Esophagus (tissue), 2 donors: ENCODE results near the gene CUL9. TPM values are rescaled to one million over a fixed set of nuclear protein-coding genes. Genes with fewer than 3 reads are reported as not detected.

Source experiments
- H3K27ac ChIP-seq, 2 donors: one replicate each; pipeline ENCODE4 v1.5.1; 2013; ENCODE audit warnings: low read depth in 2 of 2, mild to moderate bottlenecking in 2 of 2, inconsistent platforms in 1 of 2, low read length in 1 of 2, moderate library complexity in 1 of 2
- H3K27me3 ChIP-seq, 2 donors: one replicate each; pipeline ENCODE4 v1.6.1; 2013; ENCODE audit warnings: low read length in 2 of 2, control low read depth in 1 of 2, mild to moderate bottlenecking in 1 of 2; ENCODE audit not compliant: insufficient read depth in 2 of 2, control insufficient read depth in 1 of 2
- H3K36me3 ChIP-seq, 2 donors: one replicate each; pipeline ENCODE4 v1.6.1; 2013; ENCODE audit warnings: low read length in 1 of 2; ENCODE audit not compliant: control insufficient read depth in 2 of 2, insufficient read depth in 2 of 2
- H3K4me1 ChIP-seq, 2 donors: one replicate each; pipeline ENCODE4 v1.6.1; 2013; ENCODE audit warnings: low read length in 1 of 2; ENCODE audit not compliant: control insufficient read depth in 2 of 2, insufficient read depth in 2 of 2
- H3K4me3 ChIP-seq, 2 donors: one replicate each; pipeline ENCODE4 v1.5.1; 2013; ENCODE audit warnings: low read length in 2 of 2, mild to moderate bottlenecking in 2 of 2, low read depth in 1 of 2, moderate library complexity in 1 of 2
- H3K9me3 ChIP-seq, 2 donors: one replicate each; pipeline ENCODE4 v1.6.1; 2013; ENCODE audit warnings: mild to moderate bottlenecking in 2 of 2, low read depth in 1 of 2, low read length in 1 of 2, moderate library complexity in 1 of 2; ENCODE audit not compliant: control insufficient read depth in 2 of 2, insufficient read depth in 1 of 2
- WGBS, 2 donors: extraction: QIAGEN DNeasy Blood & Tissue Kit; methylation state at CpG; one replicate each; pipeline ENCODE4 v1.1.7; 2013; 5-methylcytosine and 5-hydroxymethylcytosine counted together
- polyA plus RNA-seq, 2 donors: library from polyadenylated mRNA; stranded (reverse); fragments of 200-250 nt; gene quantifications; one replicate each; pipeline ENCODE4 v1.2.3, GENCODE V29; 2013
- donor health status: healthy with polysubstance abuse.
- donor health status: Bipolar disorder and iron deficiency.

The CUL9 gene
- polyA plus RNA-seq, 2 donors, result 26.6 to 64.9 TPM

GRCh38 chr6:43264599-43265145, 82.7 kb downstream of the CUL9 start:
- WGBS, 2 donors, result 84 to 86% methylated on average over 5 of the region's 5 CpGs
- Histone ChIP-seq H3K36me3 (peaks cover 0 to 1% of the 10 kb centered on the region in 2 donors), H3K9me3 (no peaks in the 10 kb centered on the region), H3K27ac (no peak overlapping the region), H3K27me3 (no peaks in the 10 kb centered on the region), H3K4me1 (peaks cover 1 to 6% of the 10 kb centered on the region in 2 donors), H3K4me3 (no peak overlapping the region)

GRCh38 chr6:43265564-43265963, 83.6 kb downstream of the CUL9 start:
- no peak overlapping the region for H3K4me3 ChIP-seq
- H3K27ac ChIP-seq, result no peak overlapping the region
- H3K27me3 ChIP-seq, result no peaks in the 10 kb centered on the region
- H3K4me1 ChIP-seq, result peaks cover 3 to 6% of the 10 kb centered on the region in 2 donors
- peaks cover 0 to 1% of the 10 kb centered on the region in 2 donors for H3K36me3 ChIP-seq
- WGBS, 2 donors, result 88 to 93% methylated on average over 6 of the region's 6 CpGs
- no peaks in the 10 kb centered on the region for H3K9me3 ChIP-seq

- H3K27ac ChIP-seq, result peak overlapping the region in 1 of 2 donors; percentile 29
- H3K4me3 ChIP-seq, result no peak overlapping the region
- H3K36me3 ChIP-seq, result peaks cover 0 to under 1% of the 10 kb centered on the region in 2 donors
- WGBS, 2 donors, result 59 to 87% methylated on average over 7 of the region's 7 CpGs
- no peaks in the 10 kb centered on the region for H3K9me3 ChIP-seq
- peaks cover 3 to 4% of the 10 kb centered on the region in 2 donors for H3K4me1 ChIP-seq
- H3K27me3 ChIP-seq, result no peaks in the 10 kb centered on the region
Observed at GRCh38 chr6:43267619-43268354, 85.8 kb downstream of the CUL9 start.

- H3K9me3 ChIP-seq, result no peaks in the 10 kb centered on the region
- H3K36me3 ChIP-seq, result no peaks in the 10 kb centered on the region
- WGBS, 2 donors, result 55 to 70% methylated on average over 3 of the region's 3 CpGs
- no peaks in the 10 kb centered on the region for H3K27me3 ChIP-seq
- H3K4me3 ChIP-seq, result no peak overlapping the region
- peaks cover 3 to 4% of the 10 kb centered on the region in 2 donors for H3K4me1 ChIP-seq
- peak overlapping the region; percentile 3 to 29 for H3K27ac ChIP-seq
Observed at GRCh38 chr6:43268355-43268700, 86.3 kb downstream of the CUL9 start.

GRCh38 chr6:43268782-43269272, 86.8 kb downstream of the CUL9 start:
- peak overlapping the region; percentile 11 to 17 for H3K27ac ChIP-seq
- H3K9me3 ChIP-seq, result no peaks in the 10 kb centered on the region
- no peaks in the 10 kb centered on the region for H3K36me3 ChIP-seq
- no peaks in the 10 kb centered on the region for H3K27me3 ChIP-seq
- H3K4me3 ChIP-seq, result peak overlapping the region in 1 of 2 donors; percentile 18
- 61 to 67% methylated on average over 10 of the region's 10 CpGs for WGBS, 2 donors
- H3K4me1 ChIP-seq, result peaks cover 3 to 4% of the 10 kb centered on the region in 2 donors

- Histone ChIP-seq H3K27me3 (no peaks in the 10 kb centered on the region), H3K4me1 (peaks cover 3 to 4% of the 10 kb centered on the region in 2 donors), H3K9me3 (no peaks in the 10 kb centered on the region), H3K27ac (peak overlapping the region; percentile 11 to 39), H3K4me3 (peak overlapping the region; percentile 18 to 20), H3K36me3 (no peaks in the 10 kb centered on the region)
- WGBS, 2 donors, result 3 to 4% methylated on average over 29 to 44 of the region's 44 CpGs
Observed at GRCh38 chr6:43269273-43270007, 87.4 kb downstream of the CUL9 start.

GRCh38 chr6:43271103-43271815, 89.3 kb downstream of the CUL9 start:
- Histone ChIP-seq H3K9me3 (no peaks in the 10 kb centered on the region), H3K4me1 (peaks cover 3 to 4% of the 10 kb centered on the region in 2 donors)

GRCh38 chr6:43271944-43272343, 89.9 kb downstream of the CUL9 start:
- Histone ChIP-seq H3K4me1 (peaks cover 3 to 4% of the 10 kb centered on the region in 2 donors), H3K4me3 (no peak overlapping the region), H3K27me3 (no peaks in the 10 kb centered on the region), H3K27ac (no peak overlapping the region), H3K9me3 (no peaks in the 10 kb centered on the region), H3K36me3 (no peaks in the 10 kb centered on the region)

More at GRCh38 chr6:43271103-43271815, 89.3 kb downstream of the CUL9 start:
- H3K27me3 ChIP-seq, result no peaks in the 10 kb centered on the region
- no peak overlapping the region for H3K4me3 ChIP-seq
- H3K27ac ChIP-seq, result no peak overlapping the region
- 86 to 90% methylated on average over 8 of the region's 8 CpGs for WGBS, 2 donors
- no peaks in the 10 kb centered on the region for H3K36me3 ChIP-seq

- 61 to 64% methylated on average over 2 of the region's 2 CpGs for WGBS, 2 donors
- H3K36me3 ChIP-seq, result no peaks in the 10 kb centered on the region
- H3K27me3 ChIP-seq, result no peaks in the 10 kb centered on the region
- H3K4me3 ChIP-seq, result no peak overlapping the region
- H3K27ac ChIP-seq, result no peak overlapping the region
- H3K4me1 ChIP-seq, result peaks cover 3 to 4% of the 10 kb centered on the region in 2 donors
- no peaks in the 10 kb centered on the region for H3K9me3 ChIP-seq
Observed at GRCh38 chr6:43273707-43274106, 91.7 kb downstream of the CUL9 start.
